Embryonic facial prominence (tissue), 1 donor: ENCODE measurements around the gene ATP8B3.

Experiments used
- DNase-seq: peaks from one replicate; pipeline ENCODE4 v3.0.0-alpha.2; 2016; ENCODE audit errors: extremely low spot score

ATP8B3 gene

GRCh38 chr19:1833540-1833939 is 21.5 kb upstream of the ATP8B3 start:
- no peak for DNase-seq

DNA sequence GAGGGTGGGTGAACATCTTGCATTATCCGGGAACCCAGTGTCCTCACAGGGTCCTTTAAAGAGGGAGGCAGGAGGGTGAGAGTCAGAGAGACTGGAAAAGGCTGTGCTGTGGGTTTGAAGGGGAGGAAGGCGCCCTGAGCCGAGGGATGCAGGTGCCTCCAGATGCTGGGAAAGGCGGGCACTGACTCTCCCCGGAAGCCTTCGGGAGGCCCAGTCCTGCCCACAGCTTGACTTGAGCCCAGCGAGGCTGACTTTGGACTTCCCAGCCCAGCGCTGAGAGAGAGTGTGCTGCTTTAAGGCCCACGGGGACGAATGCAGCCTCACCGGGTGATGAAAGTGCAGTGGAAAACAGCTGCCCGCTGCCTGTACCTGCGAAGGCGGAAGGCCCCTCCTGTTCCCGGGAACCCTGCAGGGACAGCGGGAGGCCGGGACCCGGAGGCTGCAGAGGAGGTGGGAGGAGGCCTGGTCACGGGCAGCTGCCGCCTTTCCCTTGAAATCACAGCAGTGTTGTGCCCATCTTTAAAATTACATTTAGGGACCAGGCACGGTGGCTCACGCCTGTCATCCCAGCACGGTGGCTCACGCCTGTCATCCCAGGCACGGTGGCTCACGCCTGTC is 20.1 kb upstream of the ATP8B3 start:
- no peak for DNase-seq

DNA sequence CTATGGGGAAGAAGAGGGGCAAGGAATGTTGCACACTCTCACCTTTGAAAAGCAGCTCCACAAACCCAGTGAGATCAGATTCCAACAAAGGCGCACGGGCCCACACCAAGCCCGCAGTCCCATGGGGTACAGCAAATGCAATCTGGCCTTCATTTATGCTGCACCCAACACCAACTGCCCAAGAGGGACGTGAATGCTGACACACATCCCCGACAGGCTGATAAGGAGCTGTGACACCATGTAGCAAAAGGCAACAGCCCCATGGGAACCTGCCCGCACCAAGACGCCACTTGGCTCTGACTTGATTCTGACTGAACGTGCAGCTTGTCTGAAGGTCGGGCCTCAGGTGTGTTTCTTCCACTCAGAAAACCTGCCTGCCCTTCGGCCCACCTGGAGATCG is 18.9 kb upstream of the ATP8B3 start:
- no peak for DNase-seq

DNA sequence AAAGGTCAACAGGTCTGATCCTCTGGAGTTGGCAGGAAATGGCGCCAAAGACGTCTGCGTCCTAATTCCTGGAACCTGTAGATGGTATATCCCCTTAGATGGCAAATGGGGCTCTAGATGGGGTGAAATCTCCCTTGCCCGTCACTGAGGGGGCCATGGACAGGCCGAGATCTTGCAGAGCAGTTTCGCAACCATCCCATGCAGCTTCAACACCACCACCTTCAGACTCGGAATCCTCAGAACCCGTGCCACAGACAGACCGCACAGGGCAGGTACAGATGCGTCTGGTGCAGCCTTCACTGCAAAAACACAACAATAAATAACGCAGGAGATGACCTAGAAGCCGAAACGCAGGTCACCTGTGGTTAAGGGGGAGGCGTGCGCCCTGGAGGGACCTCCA is 18.5 kb upstream of the ATP8B3 start:
- DNase-seq: no peak

GRCh38 chr19:1829958-1830357 is 17.9 kb upstream of the ATP8B3 start:
- no peak for DNase-seq

- no peak for DNase-seq
Measured at GRCh38 chr19:1828279-1829238, 16.5 kb upstream of the ATP8B3 start.

GRCh38 chr19:1827566-1828278 is 15.6 kb upstream of the ATP8B3 start:
- DNase-seq: no peak

- no peak for DNase-seq
Measured at GRCh38 chr19:1826557-1827521, 14.8 kb upstream of the ATP8B3 start.

GRCh38 chr19:1825909-1826556 is 14.0 kb upstream of the ATP8B3 start:
- DNase-seq: no peak

- no peak for DNase-seq
Measured at GRCh38 chr19:1824252-1824622, 12.2 kb upstream of the ATP8B3 start.

DNA sequence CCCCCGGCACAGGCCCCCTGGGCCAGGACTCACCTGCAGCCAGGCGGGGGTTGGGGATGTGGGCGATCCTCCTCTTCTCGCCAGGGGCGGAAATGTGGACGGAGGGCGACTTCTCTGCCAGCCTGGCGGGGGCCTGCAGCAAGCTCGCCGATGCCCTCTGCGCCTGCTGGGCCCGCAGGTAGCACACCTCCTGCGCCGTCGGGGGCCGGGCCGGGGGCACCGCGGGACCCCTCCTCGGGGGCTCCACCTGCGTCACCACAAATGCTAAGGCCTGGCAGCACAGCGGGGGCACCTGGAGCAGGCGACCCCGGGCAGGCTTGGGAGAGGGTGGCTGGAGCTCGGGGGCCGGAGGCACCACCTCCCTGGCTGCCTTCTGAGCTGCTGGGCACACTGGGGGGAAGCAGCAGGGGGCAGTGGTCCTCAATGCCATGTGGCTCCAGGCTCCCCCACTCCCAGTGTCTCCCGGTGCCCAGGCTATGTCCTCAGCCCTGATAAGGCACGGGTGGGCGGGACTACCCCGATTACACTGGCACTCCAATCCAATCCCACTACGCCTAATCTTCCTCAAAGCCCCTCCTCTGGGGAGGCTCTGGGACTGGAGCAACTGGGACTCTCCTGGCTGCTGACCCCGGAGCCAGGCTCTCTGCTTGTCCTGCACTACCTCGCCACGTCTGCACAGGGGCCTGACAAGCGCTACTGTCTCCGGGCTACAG is 11.6 kb upstream of the ATP8B3 start:
- DNase-seq: no peak

DNA sequence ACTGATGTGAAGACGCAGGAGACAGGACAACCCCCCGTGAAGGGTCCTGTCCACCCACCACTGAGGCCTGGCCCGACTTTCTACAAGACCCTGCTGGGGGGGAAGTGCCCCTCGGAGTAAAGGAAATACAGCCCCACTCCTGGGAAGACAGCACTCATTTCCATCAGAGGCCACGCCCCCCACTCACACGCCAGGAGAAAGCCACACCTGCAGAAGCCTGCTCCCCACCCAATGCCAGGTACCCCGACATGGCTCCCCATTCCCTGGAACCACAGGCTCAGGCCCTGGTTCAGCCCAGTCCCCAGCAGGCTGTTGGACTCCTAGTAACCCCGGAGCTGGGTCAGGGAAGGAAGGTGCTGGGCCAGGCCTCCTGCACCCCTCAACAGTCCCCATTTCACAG is 10.9 kb upstream of the ATP8B3 start:
- DNase-seq: no peak

DNA sequence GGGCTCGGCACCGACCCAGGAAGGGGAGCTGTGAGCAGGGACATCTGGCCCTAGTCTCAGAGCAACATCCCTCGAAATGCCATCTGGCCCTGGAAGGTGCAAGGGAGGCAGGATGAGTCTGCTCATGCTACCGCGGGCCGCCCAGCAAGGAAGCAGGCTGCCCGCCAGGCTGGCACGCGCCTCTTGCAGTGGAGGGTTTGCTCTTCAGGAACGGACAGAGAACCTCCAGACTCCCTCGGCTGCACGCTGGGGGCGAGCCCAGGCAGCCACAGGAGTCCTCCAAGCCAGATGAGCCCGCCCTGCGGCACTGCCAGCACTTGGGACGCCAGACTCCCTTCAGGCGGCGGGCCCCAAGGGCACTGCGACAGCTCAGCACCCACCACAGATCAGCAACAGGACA is 10.1 kb upstream of the ATP8B3 start:
- DNase-seq: no peak

DNA sequence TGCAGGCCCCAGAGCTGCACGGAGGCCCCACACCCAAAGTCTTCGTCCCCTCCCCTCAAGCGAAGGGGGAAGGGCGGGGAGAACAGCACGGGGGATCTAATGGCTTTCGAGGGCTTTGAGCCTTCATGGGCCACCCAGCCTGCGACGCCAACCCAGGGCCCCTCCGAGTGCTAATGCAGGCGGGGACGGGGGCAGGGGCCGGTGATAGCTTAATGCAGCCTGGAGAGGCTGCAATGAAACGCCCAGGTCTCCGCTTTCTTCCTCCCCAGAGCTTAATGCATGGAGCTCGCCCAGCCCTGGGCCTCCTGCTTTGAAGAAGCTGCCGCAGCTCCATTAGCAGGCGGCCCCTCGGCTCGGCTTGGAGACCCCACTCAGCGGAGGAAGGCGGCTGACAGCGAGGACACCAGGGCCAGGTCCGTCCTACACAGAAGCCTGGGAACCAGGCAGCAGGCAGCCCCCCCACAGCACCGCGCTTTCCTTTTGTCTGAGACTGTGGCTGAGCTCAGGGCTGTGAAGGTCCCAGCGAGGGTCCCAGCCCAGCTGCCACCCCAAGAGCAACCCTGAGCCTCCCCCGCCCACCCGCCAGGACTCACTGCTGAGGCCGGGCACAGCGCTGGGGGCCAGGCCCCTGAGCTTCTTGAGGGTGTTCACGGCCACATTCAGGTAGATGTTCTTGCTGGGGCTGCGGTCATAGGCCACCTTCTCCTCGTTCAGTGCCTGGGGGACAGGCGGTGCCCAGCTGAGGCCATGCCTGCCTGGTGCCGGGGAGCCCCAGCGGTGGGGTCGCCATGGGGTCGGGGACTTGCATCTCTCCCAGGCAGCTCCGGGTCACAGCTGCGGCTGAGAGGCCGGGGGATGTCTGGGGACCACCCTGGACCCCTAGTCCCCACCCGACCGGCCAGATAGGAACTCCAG is 7.5 kb upstream of the ATP8B3 start:
- no peak for DNase-seq

DNA sequence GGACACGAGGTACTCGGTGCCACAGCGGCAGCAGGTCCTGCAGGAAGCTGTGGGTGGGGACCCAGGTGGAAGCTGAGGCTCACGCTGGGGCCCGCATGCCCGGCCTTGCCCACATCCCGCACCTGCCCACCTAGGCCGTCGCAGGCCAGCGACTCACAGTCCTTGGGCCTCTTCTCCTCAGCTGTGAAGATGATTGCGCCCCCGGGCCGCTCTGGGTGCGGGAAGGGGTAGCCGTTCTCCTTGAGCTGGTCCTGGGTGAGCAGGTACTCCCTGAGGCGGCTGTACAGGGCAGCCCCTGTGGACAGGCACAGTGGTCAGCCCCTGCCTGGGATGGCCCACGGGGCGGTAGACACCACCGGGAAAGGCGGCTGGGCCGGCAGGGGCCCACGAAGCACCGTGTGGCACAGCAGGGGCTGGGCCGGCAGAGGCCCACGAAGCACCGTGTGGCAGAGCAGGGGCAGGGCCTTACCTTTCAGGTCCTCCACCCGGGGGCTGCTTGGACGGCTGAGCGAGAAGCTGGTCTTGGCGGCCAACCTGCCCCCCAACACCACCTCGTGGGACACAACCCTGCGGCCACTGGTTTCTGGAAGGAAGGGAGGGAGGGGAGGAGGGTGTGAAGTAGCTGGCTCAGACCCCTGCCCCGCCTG is 6.6 kb upstream of the ATP8B3 start:
- no peak for DNase-seq

DNA sequence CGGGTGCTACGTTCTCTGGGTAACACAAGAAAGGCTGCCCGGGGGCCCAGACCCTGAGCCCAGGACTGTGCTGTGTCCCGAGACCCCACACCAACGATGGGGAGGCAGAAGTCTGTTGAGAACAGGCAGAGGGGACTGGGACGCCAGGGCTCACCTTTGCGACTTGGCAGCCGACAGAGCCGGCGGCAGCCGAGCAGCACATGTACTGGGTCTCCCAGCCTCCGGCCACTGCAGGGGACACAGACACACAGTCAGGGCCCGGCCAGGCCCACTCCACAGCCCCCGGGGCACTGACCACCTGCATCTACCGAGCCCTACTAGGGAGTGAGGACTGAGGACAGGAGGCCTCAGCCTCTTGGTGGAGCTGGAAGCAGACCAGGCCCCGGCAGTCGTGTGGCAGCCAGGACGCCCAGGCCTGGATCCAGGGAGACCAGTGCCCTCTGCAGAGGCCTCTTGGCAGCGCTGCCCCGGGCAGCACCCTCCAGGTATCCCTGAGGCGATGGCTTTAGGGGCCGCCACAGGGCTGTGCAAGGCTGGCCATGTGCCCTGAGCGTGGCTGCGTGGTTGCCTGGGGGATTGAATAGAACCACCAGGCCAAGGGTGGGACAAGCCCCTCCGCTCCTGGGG is 5.6 kb upstream of the ATP8B3 start:
- DNase-seq: no peak

DNA sequence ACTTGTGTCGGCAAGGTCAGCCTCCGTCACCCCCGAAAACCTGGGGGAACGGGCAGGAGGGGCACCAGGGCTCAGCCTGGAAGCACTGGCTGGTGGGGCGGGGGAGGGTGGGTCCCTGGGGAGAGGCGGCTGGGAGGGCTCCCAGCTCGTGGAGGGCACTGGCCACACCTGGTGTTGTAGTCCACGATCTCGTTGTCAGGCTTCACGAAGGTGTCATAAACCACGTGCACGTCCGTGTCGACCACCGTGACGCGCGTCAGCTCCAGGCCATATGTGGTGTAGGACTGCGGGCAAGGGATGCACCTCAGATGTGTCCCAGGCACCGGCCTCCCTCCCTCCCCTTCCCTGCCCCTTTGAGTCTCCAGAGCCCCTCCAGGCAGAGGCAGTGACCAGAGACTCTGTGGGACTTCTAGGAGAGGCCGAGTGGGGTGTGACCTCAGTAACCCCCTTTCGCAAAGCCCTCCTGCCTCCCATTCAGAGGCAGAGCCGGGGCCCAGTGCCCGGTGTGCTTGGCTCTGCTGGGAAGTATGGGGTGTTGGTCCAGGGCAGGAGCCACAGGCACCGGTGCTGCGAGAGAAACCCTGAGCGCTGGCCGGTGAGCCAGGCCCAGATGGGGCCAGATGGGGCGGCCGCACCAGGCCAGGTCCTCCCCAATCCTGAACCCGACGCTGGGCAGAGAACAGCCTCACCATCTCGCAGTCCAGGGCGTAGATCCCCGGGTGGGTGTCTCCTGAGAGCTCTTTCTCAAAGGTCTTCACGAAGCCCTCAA is 4.6 kb upstream of the ATP8B3 start:
- DNase-seq: no peak
